HFFc6 (cell line): ENCODE results near the gene ZNF577. TPM values are rescaled to one million over a fixed set of nuclear protein-coding genes. Genes with fewer than 3 reads are reported as not detected.

ENCODE experiments used
- DNase-seq: peaks from one replicate; pipeline ENCODE4 v3.0.0-alpha.2; 2018
- H3K27ac Mint-ChIP-seq: 2 replicates; pipeline ENCODE4 v1.8.0; 2020; ENCODE audit warnings: mild to moderate bottlenecking, mixed read lengths
- H3K27me3 Mint-ChIP-seq: 2 replicates; pipeline ENCODE4 v1.8.0; 2021; ENCODE audit warnings: mild to moderate bottlenecking, moderate library complexity, mixed read lengths; ENCODE audit not compliant: insufficient read depth
- H3K36me3 Mint-ChIP-seq: 2 replicates; pipeline ENCODE4 v1.8.0; 2021; ENCODE audit warnings: low read depth, mixed read lengths
- H3K4me1 Mint-ChIP-seq: 2 replicates; pipeline ENCODE4 v1.8.0; 2020; ENCODE audit warnings: low read depth, mixed read lengths
- H3K4me3 Mint-ChIP-seq: 2 replicates; pipeline ENCODE4 v1.8.0; 2020; ENCODE audit warnings: mild to moderate bottlenecking, moderate library complexity, mixed read lengths
- H3K9me3 Mint-ChIP-seq: 2 replicates; pipeline ENCODE4 v1.8.0; 2020; ENCODE audit warnings: mild to moderate bottlenecking, mixed read lengths
- long read RNA-seq: library from polyadenylated mRNA; unstranded; transcript quantifications from one replicate; pipeline ENCODE4 v2.0.0, GENCODE V29; 2019
- total RNA-seq, 6 experiments: library from RNA; stranded (reverse); fragmentation: NEBNext Ultra II Directional; extraction: Animal tissue kit (Norgen Biotek cat#: 25700); gene quantifications; 2 replicates in 1 of 6; 3 replicates in 5 of 6; pipeline ENCODE4 v1.2.3, GENCODE V29; 2021
- TF ChIP-seq, protein P1 (sequence below): fragments of 200-600 bp; sonication (generic); IDR thresholded peaks from 2 replicates; pipeline ENCODE4 v1.5.0; 2021; ENCODE audit warnings: antibody characterized with exemption, mild to moderate bottlenecking

The ZNF577 gene
- 1 to 10 TPM; 1.7 to 2.0 (median 1.8) TPM for total RNA-seq
- long read RNA-seq, partial matches to known transcripts = 0 of 2 reads
- long read RNA-seq, other reads (novel, unspliced or antisense) = 2 of 2 reads

- peak within 1 kb of the TSS; percentile 60; the same call in 1 of the 2 replicates for H3K27ac Mint-ChIP-seq
- DNase-seq = peak; percentile 26
- no peaks in the 10 kb centered on the region; the same call in 1 of the 2 replicates for H3K27me3 Mint-ChIP-seq
- H3K9me3 Mint-ChIP-seq = peaks cover 86% of the 10 kb centered on the region
- H3K36me3 Mint-ChIP-seq = peaks cover 92% of the 10 kb centered on the region
- H3K4me1 Mint-ChIP-seq = no peaks in the 10 kb centered on the region
- TF ChIP-seq, protein P1, sequence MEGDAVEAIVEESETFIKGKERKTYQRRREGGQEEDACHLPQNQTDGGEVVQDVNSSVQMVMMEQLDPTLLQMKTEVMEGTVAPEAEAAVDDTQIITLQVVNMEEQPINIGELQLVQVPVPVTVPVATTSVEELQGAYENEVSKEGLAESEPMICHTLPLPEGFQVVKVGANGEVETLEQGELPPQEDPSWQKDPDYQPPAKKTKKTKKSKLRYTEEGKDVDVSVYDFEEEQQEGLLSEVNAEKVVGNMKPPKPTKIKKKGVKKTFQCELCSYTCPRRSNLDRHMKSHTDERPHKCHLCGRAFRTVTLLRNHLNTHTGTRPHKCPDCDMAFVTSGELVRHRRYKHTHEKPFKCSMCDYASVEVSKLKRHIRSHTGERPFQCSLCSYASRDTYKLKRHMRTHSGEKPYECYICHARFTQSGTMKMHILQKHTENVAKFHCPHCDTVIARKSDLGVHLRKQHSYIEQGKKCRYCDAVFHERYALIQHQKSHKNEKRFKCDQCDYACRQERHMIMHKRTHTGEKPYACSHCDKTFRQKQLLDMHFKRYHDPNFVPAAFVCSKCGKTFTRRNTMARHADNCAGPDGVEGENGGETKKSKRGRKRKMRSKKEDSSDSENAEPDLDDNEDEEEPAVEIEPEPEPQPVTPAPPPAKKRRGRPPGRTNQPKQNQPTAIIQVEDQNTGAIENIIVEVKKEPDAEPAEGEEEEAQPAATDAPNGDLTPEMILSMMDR = no peak
- H3K4me3 Mint-ChIP-seq = peak within 1 kb of the TSS; percentile 92
Observed at GRCh38 chr19:51887522-51888498, at the start of gene ZNF577. ZNF577 (minus strand) TSS chr19:51887951; CDS start chr19:51880382, 7,569 bp downstream.

DNA sequence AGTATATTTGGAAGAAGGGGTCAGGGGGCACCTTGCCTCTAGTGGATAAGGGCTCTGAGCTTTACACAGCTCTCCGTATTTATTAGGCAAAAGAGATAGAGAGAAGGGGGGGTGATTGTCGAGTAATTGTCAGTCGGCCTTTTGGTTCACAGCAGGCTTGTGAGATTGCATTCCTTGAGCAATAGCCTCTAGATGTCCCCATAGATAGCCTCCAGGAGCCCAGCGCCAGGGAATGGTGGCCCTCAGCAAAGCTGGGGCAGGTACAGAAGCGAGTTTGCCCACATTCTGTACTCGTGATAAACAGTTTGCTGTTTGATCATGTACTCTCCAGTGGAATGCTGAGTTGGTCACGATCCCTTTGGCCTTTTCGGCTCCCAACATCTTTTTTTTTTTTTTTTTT, 44.2 kb upstream of the ZNF577 start:
- Mint-ChIP-seq H3K9me3 (peaks cover 28% of the 10 kb centered on the region), H3K4me1 (peaks cover 10% of the 10 kb centered on the region), H3K4me3 (no peak overlapping the region)

GRCh38 chr19:51927859-51928258, 40.1 kb upstream of the ZNF577 start:
- no peak for DNase-seq
- TF ChIP-seq, protein P1 = no peak
- H3K36me3 Mint-ChIP-seq = peaks cover 52% of the 10 kb centered on the region
- peaks cover 47% of the 10 kb centered on the region for H3K9me3 Mint-ChIP-seq
- peak overlapping the region; percentile 79 for H3K27ac Mint-ChIP-seq
- H3K4me3 Mint-ChIP-seq = peak overlapping the region; percentile 97
- peaks cover 3% of the 10 kb centered on the region for H3K27me3 Mint-ChIP-seq
- H3K4me1 Mint-ChIP-seq = peaks cover 17% of the 10 kb centered on the region

More for the DNA sequence above, 44.2 kb upstream of the ZNF577 start:
- no peak for DNase-seq
- no peak overlapping the region for H3K27ac Mint-ChIP-seq
- TF ChIP-seq, protein P1 = no peak
- H3K27me3 Mint-ChIP-seq = no peaks in the 10 kb centered on the region
- H3K36me3 Mint-ChIP-seq = peaks cover 86% of the 10 kb centered on the region

- Mint-ChIP-seq H3K36me3 (peaks cover 54% of the 10 kb centered on the region), H3K27ac (peak within 1 kb of the TSS; percentile 79), H3K4me3 (peak within 1 kb of the TSS; percentile 97), H3K4me1 (peaks cover 17% of the 10 kb centered on the region), H3K27me3 (peaks cover 3% of the 10 kb centered on the region), H3K9me3 (peaks cover 55% of the 10 kb centered on the region)
- DNase-seq = peak; percentile 86
- TF ChIP-seq, protein P1 = peak; percentile 63
Observed at GRCh38 chr19:51926784-51927741, 39.3 kb upstream of the ZNF577 start, which contains the start of gene ZNF613. ZNF613 (plus strand) TSS chr19:51927472; CDS start chr19:51936221, 8,749 bp downstream.

DNA sequence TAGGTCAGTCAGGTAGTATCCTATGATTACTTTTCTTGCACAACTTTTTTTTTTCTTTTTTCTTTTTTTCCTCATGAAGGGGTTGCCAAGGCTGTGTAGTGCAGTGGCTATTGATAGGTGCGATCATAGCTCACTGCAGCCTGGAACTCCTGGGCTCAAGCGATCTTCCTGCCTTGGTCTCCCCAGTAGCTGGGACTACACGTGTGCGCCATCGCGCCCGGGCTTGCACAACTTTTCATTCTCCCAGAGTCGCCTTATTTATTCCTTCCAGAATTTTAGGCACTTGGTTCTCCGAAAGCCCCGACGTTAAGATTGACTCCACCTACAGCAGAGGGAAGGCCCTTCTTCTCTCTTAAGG, 38.7 kb upstream of the ZNF577 start:
- no peak for DNase-seq
- TF ChIP-seq, protein P1 = no peak
- Mint-ChIP-seq H3K4me3 (peak overlapping the region; percentile 97), H3K27me3 (peaks cover 3% of the 10 kb centered on the region), H3K9me3 (peaks cover 56% of the 10 kb centered on the region), H3K36me3 (peaks cover 55% of the 10 kb centered on the region), H3K4me1 (peaks cover 17% of the 10 kb centered on the region), H3K27ac (peak overlapping the region; percentile 79)
